ENCODE data around the gene ADAMTS16.

Gene ADAMTS16

GRCh38 chr5:5235685-5236084 is 95.6 kb downstream of the ADAMTS16 start:
- no peak for DNase-seq

GRCh38 chr5:5239191-5239590 is 99.1 kb downstream of the ADAMTS16 start:
- DNase-seq = no peak

GRCh38 chr5:5240234-5240633 is 100.1 kb downstream of the ADAMTS16 start:
- no peak for DNase-seq

GRCh38 chr5:5242056-5242455 is 101.9 kb downstream of the ADAMTS16 start:
- no peak for DNase-seq

DNA sequence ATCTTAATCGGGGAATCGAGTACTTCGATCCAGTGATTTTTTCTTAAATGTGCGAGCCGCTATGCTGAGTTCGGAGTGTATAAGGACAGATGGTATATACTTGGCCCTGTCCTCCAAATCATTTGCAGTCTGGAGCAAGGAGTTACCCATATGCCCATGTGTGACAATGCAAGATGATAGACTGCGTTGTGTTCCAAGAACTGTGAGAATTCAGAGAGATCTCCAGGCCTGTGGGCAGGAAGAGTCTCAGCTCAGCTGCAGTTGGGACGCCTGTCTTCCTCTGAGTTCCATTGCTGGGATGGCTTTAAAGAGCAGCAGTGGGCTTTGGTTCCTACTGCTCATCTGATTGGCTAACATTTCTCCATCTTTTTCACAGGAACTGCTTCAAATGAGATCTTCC is 106.6 kb downstream of the ADAMTS16 start:
- DNase-seq = no peak

DNA sequence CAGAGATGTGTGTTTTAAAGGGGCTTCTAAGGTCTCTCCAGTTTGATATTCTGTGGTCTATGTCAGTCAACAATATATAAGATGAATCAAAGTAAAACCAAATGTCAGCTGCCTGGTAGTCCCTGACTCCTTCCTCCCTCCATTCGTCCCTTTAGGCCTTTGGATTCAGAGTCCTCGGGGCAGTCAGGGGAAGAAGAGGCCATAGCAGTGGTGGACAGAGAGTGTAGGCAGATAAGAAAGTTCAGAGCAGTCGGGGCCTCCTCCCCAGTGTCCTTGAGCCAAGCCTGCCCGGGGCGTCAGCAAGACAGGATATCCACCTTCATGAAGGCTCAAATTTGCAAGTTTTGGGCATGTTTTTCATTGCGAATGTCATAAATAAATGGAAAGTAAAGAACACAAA is 110.6 kb downstream of the ADAMTS16 start:
- DNase-seq = no peak

DNA sequence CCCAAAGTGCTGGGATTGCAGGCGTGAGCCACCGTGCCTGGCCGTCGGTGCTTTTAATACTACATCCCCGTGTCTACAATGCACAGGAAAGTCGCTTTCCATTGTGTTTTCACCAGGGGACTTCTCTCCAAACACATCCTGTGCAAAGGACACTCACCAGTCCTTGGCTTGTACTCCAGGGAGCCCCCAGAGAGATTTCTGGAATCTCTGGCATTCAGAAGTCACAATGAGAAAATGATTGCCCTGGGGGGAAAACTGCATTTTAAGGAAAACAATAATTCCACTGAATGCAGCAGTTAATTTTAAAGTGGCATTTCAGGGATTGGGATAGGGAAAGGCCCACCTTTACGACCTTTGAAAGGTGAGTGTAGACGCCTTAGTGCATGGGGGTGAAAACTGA is 112.0 kb downstream of the ADAMTS16 start:
- no peak for DNase-seq

DNA sequence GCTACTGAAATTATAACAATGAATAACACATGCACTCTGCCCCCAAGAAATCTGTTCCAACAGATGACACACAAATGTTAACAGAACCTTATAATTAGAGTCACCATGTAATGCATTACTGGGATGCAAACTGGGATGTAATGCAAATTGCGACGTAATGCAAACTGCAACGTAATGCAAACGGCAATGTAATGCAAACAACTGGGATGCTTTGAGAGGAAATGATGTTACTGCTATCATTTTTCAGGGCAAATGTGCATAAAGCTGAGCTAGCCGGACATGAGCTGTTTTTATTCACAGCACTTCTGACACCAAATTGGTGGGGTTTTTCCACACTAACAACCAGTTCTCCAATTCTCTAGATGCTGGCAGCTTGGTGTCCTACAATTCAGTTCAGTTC is 117.2 kb downstream of the ADAMTS16 start:
- DNase-seq = no peak

- DNase-seq = no peak
Measured at GRCh38 chr5:5258564-5258963, 118.4 kb downstream of the ADAMTS16 start.

- no peak for DNase-seq
Measured at GRCh38 chr5:5264727-5265126, 124.6 kb downstream of the ADAMTS16 start.

GRCh38 chr5:5266297-5266696 is 126.2 kb downstream of the ADAMTS16 start:
- DNase-seq = no peak

DNA sequence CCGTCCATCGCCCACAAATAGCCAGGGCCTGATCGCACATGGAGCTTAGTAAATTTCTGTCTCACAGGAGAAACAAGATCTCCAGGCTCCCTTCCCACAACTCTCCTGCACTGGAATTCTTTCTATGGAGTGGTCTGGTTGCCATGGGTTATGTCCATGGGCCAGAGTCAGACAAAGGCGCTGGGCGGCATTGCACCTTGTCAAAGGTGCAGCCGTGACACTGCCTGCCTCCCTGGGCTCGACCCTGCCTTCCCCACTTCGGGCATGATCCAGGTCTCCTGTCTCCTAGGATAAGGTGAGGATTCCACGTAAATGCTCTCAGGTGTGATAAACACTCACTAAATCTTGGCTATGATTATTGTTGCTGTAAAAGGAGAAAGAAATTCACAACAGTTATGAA is 130.0 kb downstream of the ADAMTS16 start:
- DNase-seq = no peak

- no peak for DNase-seq
Measured at GRCh38 chr5:5270958-5271785, 131.0 kb downstream of the ADAMTS16 start.

- no peak for DNase-seq
Measured at GRCh38 chr5:5271786-5272321, 131.7 kb downstream of the ADAMTS16 start.

DNA sequence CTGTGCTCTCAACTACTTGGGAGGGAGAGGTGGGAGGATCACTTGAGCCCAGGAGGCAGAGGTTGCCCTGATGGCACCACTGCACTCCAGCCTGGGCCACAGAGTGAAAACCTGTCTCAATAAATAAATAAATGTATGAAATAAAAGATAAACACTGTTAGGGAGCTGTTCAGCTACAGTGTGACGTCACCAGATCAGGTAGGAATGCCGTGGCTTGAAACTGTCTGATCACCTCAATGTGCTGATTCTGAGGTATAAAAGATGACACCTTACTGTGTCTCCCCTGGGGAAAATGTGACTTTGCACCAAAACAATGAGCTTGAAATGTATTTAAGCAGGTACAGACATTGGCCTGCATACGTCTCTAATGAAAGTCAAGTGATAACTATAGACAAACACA is 133.3 kb downstream of the ADAMTS16 start:
- no peak for DNase-seq

DNA sequence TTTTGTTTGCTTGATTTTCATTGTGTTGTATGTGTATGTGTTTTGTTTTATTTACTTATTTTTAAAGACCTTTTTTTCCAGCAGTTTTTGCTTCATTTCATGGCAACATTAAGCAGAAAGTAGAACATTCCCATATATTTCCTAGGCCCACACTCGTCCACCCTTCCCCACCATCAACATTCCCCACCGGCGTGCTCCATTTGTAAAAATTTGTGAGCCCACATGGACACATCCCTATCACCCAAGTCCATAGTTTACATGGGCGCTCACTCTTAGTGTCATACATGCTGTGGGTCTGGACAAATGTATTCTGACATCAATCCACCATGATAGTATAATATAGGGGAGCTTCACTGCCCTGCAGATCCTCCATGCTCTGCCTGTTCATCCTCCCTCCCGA is 133.8 kb downstream of the ADAMTS16 start:
- no peak for DNase-seq

DNA sequence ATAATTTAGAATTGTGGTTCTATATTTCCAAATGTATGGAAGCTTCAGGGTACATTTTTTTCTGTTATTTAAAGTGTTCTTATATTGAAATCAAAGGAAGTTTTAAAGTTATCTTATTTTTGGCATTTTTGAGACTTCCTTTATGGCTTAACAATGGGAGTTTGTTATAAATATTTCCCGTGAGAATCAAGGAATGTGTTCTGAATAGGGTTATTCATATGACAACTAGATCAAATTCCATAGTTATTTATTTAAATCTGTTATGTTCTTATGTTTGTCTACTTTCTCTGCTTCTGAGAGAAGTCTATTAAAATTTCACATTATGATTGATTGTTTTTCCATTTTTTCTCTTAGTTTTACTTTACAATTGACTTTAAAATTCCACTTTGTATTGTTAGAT is 135.1 kb downstream of the ADAMTS16 start:
- no peak for DNase-seq

DNA sequence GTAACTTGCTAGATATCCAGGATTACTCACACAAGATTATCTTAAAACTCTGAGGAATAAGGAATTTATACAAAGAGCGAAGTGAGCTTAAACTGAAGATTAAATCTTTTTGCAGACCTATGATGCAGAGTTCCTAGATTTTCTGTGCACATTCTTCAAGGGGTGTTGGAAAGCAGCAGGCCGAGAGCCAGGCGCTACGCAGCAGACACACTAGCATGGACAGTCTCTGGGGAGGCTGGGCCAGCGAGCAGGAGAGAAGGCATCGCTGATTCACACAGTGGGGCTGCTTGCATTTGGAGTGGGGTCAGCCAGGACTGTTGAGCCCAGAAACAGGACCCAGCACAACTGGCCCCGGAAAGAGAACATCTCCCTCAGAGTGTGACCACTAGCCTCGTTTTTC is 136.3 kb downstream of the ADAMTS16 start:
- no peak for DNase-seq

DNA sequence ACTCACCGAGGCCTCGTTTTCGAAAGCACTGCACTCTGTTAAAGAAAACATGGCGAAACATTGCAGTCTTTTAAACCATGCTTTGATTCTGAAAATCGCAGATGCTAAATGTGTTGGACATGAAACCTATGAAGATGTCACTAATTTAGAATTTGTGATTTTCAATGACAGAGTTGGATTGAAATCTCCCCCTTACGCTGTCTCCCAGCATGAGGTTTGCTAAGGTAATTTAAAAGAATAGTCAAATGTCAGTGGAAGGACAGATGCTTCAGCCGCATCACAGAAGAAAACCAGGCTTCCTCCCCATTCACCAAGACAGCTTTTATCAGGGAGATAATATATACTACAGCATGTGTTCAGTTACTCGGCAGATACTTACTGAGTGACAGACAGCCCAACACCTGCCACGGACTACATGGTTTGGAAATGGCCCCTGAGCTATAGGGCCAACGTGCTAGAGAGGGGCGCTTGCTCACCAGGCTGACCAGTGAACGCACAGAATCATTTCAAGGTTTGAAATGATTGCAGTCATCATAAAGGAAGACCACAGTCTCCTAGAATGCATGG is 136.9 kb downstream of the ADAMTS16 start:
- DNase-seq = no peak

DNA sequence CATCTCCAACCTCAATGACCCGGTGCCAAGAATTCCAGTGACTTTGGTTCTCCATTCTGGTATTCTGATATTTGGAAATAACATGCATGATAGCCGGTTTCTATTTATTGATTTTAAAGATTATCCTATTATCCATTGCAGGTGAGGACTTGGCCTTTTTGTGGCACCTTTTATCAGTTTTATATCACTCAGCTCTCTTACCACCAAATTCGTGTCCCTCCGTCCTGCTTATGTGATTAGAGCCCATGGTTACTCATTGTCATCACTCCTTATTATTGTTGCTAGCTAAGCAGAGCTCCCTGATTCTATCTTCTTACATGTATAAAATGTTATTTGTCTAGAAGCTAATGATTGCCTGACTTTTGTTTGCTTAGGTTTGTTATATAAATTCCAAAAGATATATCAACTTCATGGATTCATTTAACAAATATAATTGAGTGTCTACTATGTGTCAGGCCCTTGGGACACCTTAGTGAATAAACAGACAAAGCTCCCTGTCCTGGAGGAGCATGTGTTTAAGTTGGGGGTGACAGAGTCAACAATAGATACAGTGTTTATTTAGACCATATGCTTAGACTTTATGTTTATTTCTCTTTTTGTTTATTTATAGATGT is 138.2 kb downstream of the ADAMTS16 start:
- DNase-seq = no peak

- no peak for DNase-seq
Measured at GRCh38 chr5:5278815-5279381, 138.8 kb downstream of the ADAMTS16 start.

DNA sequence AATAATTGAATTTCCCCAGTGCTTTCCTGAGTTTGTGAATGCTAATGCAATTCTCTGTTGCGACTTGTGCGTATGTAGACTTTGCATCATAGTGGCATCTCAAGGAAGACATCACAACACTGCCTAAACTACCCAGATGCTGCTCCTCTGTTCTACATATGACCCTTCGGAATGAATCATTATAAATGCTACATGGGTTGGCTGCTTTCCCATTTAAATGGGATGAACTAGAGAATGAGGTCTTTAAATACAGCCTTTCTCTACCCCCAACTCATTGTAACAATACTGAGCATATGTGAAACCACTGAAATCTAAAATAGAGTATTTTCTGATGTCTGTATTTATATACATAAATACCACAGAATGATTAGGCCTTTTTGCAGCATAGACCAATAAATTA is 145.8 kb downstream of the ADAMTS16 start:
- DNase-seq = no peak

DNA sequence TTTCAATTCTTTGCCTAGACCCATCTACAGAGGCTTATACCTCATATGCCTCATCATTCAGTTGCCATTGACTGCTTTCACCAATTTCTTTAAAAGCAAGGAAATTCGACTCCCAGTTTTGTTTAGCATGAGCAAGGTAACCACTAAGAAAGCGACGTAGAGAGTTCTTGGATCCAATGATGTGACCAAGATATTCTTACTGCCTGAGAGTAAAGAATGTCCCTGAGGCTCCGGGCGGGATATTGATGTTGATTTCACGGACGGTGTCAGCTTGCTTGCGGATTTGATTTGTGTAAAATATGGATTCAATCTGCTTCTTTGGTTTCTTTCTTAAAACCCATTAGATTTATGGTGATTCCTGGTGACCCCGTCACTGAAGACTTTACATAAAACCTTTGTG is 147.3 kb downstream of the ADAMTS16 start:
- no peak for DNase-seq

GRCh38 chr5:5288201-5288600 is 148.1 kb downstream of the ADAMTS16 start:
- DNase-seq = no peak
